Ascending aorta (tissue), 2 donors: ENCODE measurements around the gene PCDHA5. TPM values are rescaled to one million over a fixed set of nuclear protein-coding genes. Genes with fewer than 3 reads are reported as not detected.
A peak's percentile ranks its signal among the peaks of the same experiment; 100 is the strongest.
"Not testable (repeated sequence)": the region's sequence is repeated elsewhere in the genome, so short reads cannot be mapped to it uniquely, and the experiment has no call there.

Experiments used
- DNase-seq, 2 donors: peaks; one replicate each; pipeline ENCODE4 v3.0.0-alpha.2; 2019; ENCODE audit warnings: low spot score in 2 of 2
- H3K27ac ChIP-seq, 2 donors: fragments of 200-600 bp; sonication (generic); one replicate each; pipeline ENCODE4 v1.5.1; 2016 to 2017; ENCODE audit warnings: mild to moderate bottlenecking in 1 of 2
- H3K27me3 ChIP-seq: fragments of 200-600 bp; sonication (generic); one replicate; pipeline ENCODE4 v1.5.1; 2017
- H3K36me3 ChIP-seq, 2 donors: fragments of 200-600 bp; sonication (generic); one replicate each; pipeline ENCODE4 v1.5.1; 2016
- H3K4me1 ChIP-seq, 2 donors: fragments of 200-600 bp; sonication (generic); one replicate each; pipeline ENCODE4 v1.5.1; 2016 to 2017; ENCODE audit warnings: mild to moderate bottlenecking in 1 of 2
- H3K4me3 ChIP-seq, 2 donors: fragments of 200-600 bp; sonication (generic); one replicate each; pipeline ENCODE4 v1.5.1; 2016 to 2017; ENCODE audit warnings: mild to moderate bottlenecking in 1 of 2
- H3K9me3 ChIP-seq, 2 donors: fragments of 200-600 bp; sonication (generic); one replicate each; pipeline ENCODE4 v1.5.1; 2016
- CTCF ChIP-seq, 3 experiments: fragments of 200-600 bp in 2 of 3; fragments of 450-650 bp in 1 of 3; sonication (generic) in 2 of 3; IDR thresholded peaks; one replicate each; pipeline ENCODE4 v1.5.1; 2016 to 2019; ENCODE audit warnings: antibody characterized with exemption in 3 of 3, mild to moderate bottlenecking in 1 of 3, moderate library complexity in 1 of 3
- intact Hi-C: fragments of 100-400 bp; cut with DNase I; formaldehyde crosslinking; loops from one replicate; pipeline ENCODE4 v1.15.1; 2023
- total RNA-seq: library from RNA; depleted of rRNA; stranded (reverse); fragments of >200 nt; gene quantifications from one replicate; pipeline ENCODE4 v1.1.0, GENCODE V29; 2016

Gene PCDHA5
- total RNA-seq, 1 donor from 2014 or later: not detected

GRCh38 chr5:140802781-140803271 is 18.6 kb upstream of the PCDHA5 start:
- Histone ChIP-seq H3K9me3 (peaks cover 5 to 23% of the 10 kb centered on the region in 2 donors), H3K4me3 (peak overlapping the region in 1 of 2 donors; percentile 16)

GRCh38 chr5:140806834-140807775 is 14.3 kb upstream of the PCDHA5 start, which contains the start of gene PCDHA4:
Gene PCDHA4, plus strand, starts transcription at chr5:140807068.
- peak in 2 of 3 experiments; percentile 11 to 38 for TF ChIP-seq CTCF (IDR thresholded peaks at IDR 0.05)
- Histone ChIP-seq H3K27ac (no peak within 1 kb of the TSS), H3K4me3 (peak within 1 kb of the TSS; percentile 16 to 60), H3K4me1 (no peaks in the 10 kb centered on the region), H3K27me3 (no peaks in the 10 kb centered on the region), H3K9me3 (peaks cover 15 to 35% of the 10 kb centered on the region in 2 donors), H3K36me3 (no peaks in the 10 kb centered on the region)
- intact Hi-C loops: loop anchor here (2.0 kb wide), 1 partner anchor 234 kb away; no protein-coding TSS in a partner anchor
- peak in 1 of 2 donors; percentile 62 for DNase-seq

More at GRCh38 chr5:140802781-140803271, 18.6 kb upstream of the PCDHA5 start:
- TF ChIP-seq CTCF (IDR thresholded peaks at IDR 0.05): no peak
- Histone ChIP-seq H3K4me1 (no peaks in the 10 kb centered on the region), H3K27me3 (no peaks in the 10 kb centered on the region), H3K27ac (no peak overlapping the region), H3K36me3 (no peaks in the 10 kb centered on the region)
- DNase-seq: no peak
- intact Hi-C loops: no loop called here

- H3K36me3 ChIP-seq, DNase-seq, intact Hi-C loops, H3K4me3 ChIP-seq, H3K4me1 ChIP-seq, H3K27me3 ChIP-seq, H3K27ac ChIP-seq: not testable (repeated sequence)
- H3K9me3 ChIP-seq: peaks cover 10 to 24% of the 10 kb centered on the region in 2 donors
Observed at GRCh38 chr5:140808241-140808888, 13.0 kb upstream of the PCDHA5 start.

GRCh38 chr5:140808889-140809291 is 12.5 kb upstream of the PCDHA5 start:
- Histone ChIP-seq H3K4me3 (no peak overlapping the region), H3K36me3 (no peaks in the 10 kb centered on the region), H3K4me1 (no peaks in the 10 kb centered on the region), H3K27ac (no peak overlapping the region), H3K27me3 (no peaks in the 10 kb centered on the region), H3K9me3 (peaks cover 10 to 28% of the 10 kb centered on the region in 2 donors)
- intact Hi-C loops: no loop called here
- no peak for TF ChIP-seq CTCF (IDR thresholded peaks at IDR 0.05)
- no peak for DNase-seq

GRCh38 chr5:140822281-140822629 is 842 bp downstream of the PCDHA5 start:
- no peak overlapping the region for H3K27ac ChIP-seq
- no peak overlapping the region for H3K4me3 ChIP-seq
- no peaks in the 10 kb centered on the region for H3K4me1 ChIP-seq
- no peaks in the 10 kb centered on the region for H3K36me3 ChIP-seq
- peaks cover 10 to 40% of the 10 kb centered on the region in 2 donors for H3K9me3 ChIP-seq
- no peak for DNase-seq
- no peaks in the 10 kb centered on the region for H3K27me3 ChIP-seq
- no peak for TF ChIP-seq CTCF (IDR thresholded peaks at IDR 0.05)
- intact Hi-C loops: no loop called here

- DNase-seq, H3K4me3 ChIP-seq, H3K36me3 ChIP-seq, H3K27ac ChIP-seq, intact Hi-C loops, H3K27me3 ChIP-seq, H3K4me1 ChIP-seq: not testable (repeated sequence)
- H3K9me3 ChIP-seq: peaks cover 12 to 40% of the 10 kb centered on the region in 2 donors
Observed at GRCh38 chr5:140822969-140823368, 1.6 kb downstream of the PCDHA5 start.
